ENCODE data around the gene ARL8B. TPM values are rescaled to one million over a fixed set of nuclear protein-coding genes. Genes with fewer than 3 reads are reported as not detected.
"Not testable (repeated sequence)": the region's sequence is repeated elsewhere in the genome, so short reads cannot be mapped to it uniquely, and the experiment has no call there.

ARL8B gene
- polyA plus RNA-seq (ENCODE audit: insufficient read length): 39.9 TPM

- peak; percentile 43 for DNase-seq (ENCODE audit: low read depth)
These were observed at the start of gene ARL8B for GRCh38 chr3:5122030-5122740. ARL8B (plus strand) TSS chr3:5122292; CDS start chr3:5122466, 174 bp downstream.

- no peak for DNase-seq (ENCODE audit: low read depth)
These were observed 48.6 kb upstream of the ARL8B start for GRCh38 chr3:5073374-5074085.

DNA sequence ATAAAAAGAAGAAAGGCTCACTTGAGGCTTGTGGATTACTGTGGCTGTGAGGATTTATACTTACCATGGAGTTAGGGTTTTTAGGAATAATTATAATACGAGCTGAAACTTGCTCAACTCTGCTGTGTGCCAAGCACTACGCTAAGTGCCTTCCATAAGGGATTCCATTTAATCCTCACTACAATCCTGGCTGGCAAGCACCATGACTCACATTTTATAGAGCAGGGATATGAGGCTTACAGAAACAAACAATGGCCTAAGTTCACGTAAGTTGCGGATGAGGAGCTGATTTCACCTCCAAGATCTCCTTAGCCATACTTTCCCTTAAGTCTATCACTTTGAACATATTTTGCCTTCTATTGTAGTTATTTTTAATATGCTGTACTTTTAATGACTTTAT is 43.9 kb upstream of the ARL8B start:
- no peak for DNase-seq (ENCODE audit: low read depth)

GRCh38 chr3:5079761-5080160 is 42.3 kb upstream of the ARL8B start:
- no peak for DNase-seq (ENCODE audit: low read depth)

GRCh38 chr3:5080779-5081550 is 41.1 kb upstream of the ARL8B start:
- no peak for DNase-seq (ENCODE audit: low read depth)

GRCh38 chr3:5081973-5082788 is 39.9 kb upstream of the ARL8B start:
- DNase-seq (ENCODE audit: low read depth): not testable (repeated sequence)

DNA sequence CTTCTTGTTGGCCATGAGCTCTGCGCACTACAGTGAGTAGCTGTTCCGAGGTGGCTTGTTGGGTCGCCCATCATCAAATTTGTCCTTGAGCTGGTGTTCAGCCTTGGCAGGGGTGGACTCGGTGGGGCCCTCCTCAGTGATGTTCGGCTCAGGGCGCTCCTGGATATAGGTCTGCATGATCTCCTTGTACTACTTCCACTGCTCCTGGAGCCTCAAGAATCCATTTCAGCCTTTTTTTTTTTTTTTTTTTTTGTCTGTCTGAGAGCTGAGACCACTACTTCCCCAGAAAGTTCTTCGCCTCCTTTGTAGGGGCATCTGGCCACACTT is 39.3 kb upstream of the ARL8B start:
- DNase-seq (ENCODE audit: low read depth): no peak

- no peak for DNase-seq (ENCODE audit: low read depth)
These were observed 37.9 kb upstream of the ARL8B start for GRCh38 chr3:5084224-5084623.

DNA sequence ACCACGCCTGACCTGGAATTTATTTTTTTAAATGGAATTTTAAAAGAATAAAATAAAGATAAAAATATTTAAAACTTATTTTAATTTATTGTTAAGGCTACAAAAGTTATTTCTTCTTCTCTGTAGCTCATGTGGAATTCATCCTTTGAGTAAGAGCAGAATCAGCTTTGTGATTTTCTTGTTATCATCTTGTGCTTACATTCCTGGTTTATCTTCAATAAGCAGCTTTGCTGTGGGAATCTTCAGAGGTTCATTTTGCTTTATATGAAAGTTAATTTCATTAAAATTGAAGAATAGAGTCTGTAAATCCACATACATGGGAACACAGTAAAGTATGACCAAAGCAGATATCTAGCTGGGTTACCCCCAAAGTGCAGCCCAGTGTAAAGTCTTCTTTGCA is 35.4 kb upstream of the ARL8B start:
- DNase-seq (ENCODE audit: low read depth): no peak

- no peak for DNase-seq (ENCODE audit: low read depth)
These were observed 34.9 kb upstream of the ARL8B start for GRCh38 chr3:5087209-5087608.

DNA sequence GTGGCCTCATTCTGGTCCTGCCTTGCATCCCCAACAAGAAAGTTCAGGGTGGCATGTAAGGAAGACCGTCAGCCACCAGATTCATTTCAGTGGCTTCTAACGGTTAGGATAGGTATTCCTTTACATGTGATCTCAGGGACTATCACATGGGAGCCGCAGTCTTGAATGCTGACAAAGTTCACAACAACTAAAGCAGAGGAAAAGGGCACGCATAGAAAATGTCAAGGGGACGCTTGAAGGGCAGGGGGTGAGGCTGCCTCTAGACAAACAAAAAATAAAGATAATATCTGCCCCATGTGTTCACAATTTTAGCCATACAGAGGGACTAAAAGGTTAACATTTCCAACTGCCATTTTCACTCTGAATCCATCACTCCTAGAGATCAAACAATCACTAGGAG is 31.9 kb upstream of the ARL8B start:
- DNase-seq (ENCODE audit: low read depth): no peak

DNA sequence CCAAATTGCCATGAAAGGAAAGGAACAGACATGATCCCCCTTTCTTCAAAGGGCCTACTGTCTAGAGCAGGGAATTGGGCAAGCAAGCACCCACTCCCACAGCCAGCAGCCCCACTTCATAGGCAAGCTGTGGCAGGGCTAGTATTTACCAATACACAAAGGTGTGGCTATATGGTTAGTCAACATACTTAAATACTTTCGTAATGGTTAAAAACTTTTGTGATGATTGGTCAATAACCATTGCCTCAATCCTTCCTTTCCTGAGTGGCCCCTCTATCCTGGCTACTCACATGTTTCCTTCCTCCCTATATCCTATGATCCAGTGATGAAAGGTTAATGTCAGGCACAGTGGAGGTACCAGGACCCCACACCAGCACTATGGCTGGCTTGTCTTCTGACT is 30.1 kb upstream of the ARL8B start:
- no peak for DNase-seq (ENCODE audit: low read depth)

DNA sequence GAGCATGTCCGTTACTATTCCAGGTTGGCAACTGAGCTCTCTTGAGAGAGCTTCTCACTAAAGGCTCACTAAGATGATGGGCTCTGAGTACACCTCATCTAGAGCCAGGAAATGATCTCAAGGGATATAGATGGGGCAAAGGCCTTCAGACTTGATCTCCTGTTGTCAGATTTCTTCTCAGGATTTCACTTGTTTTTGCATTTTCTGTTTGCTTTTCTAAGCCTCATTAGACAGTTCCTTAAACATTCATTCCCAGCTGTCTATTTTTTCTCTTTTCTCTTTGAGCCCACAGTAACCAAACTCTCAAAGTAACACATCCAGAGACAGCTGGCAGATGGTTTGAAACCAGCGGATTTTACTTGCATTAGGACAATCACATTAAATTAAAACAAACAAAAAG is 28.4 kb upstream of the ARL8B start:
- no peak for DNase-seq (ENCODE audit: low read depth)

DNA sequence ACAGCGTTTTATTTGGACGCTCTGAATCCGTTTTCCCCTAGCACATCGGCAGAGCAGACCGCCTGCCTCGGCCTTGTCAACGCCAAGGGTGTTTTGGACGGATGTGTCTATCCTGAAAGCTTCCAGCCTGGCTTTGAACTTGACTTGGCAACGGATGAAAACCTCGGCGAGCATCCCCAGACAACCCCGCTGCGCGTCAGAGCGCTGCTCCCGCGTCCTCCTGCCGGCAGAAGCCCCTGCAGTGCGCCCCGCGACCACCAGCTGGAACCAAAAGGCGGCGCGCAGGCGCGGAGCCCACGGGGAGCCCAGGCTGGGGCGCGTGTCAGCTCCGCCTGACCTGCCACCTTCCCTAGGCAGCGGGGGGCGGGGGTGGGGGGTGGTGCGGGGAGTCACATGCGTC is 26.2 kb upstream of the ARL8B start:
- DNase-seq (ENCODE audit: low read depth): peak; percentile 45

DNA sequence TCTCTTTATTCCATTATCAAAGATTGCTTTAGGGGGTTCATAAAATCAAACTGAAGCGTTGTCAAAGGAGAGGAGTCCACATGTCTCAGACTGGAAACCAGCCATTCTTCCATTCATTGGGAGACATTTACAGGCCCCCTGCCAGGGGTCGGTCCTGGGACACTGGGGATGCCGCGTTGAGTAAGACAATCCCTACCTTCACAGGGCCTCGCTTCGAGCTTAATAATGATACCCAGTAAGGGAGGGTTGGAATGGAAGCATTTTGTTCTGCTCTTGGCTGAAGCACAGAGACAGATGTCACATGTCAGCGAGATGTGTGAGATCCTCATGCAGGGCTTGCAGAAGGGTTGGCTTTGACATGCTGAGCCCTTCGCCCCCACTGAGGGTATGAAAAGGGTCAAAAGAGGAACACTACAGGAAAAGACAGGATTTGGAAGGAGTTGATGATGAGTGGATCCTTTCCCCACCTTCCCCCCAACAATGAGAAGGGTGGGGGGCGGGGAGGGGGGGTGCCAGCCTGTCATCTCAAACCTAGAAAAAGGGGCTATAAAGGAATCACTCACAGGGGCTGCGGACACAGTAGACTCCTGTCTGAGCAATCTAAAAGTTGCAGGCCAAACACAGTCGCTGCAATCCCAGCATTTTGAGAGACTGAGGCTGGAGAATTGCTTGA is 25.6 kb upstream of the ARL8B start:
- no peak for DNase-seq (ENCODE audit: low read depth)

GRCh38 chr3:5098346-5098745 is 23.7 kb upstream of the ARL8B start:
- no peak for DNase-seq (ENCODE audit: low read depth)

DNA sequence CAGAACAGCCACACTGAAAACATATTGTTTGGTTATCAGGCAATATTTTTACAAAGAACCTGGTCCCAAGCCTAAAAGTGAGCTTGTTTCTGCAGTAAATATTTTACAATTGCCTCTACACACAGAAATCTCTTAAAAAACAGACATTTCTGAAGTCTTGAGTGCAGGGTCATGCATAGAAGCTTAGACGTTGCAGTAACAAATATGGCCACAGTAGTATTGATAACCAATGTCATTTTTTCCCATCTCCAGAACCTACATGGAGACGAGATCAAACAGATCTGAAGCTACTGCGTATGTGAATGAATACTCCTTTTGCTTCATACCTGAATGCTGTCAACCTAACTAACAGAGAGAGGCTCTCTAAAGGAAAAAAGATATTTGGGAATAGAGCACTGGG is 19.6 kb upstream of the ARL8B start:
- no peak for DNase-seq (ENCODE audit: low read depth)

DNA sequence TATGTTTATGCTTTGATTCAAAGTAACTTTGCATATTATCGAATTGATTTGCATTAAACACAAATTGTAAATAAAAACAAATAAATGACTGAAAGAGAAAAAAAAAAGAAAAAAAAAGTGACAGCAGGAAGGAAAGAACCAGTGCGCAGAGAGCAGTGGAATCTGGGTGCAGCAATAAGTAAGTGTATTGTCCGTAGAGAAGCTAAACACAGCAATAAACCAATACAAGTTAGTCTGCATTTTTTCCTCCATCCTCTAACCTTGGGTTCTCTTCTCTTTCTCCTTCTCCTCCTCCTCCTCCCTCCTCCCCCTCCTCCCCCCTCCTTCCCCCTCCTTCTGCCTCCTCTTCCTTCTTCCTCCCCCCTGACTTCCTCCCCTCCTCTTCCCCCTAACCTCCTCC is 18.3 kb upstream of the ARL8B start:
- no peak for DNase-seq (ENCODE audit: low read depth)

GRCh38 chr3:5105050-5105449 is 17.0 kb upstream of the ARL8B start:
- DNase-seq (ENCODE audit: low read depth): no peak

DNA sequence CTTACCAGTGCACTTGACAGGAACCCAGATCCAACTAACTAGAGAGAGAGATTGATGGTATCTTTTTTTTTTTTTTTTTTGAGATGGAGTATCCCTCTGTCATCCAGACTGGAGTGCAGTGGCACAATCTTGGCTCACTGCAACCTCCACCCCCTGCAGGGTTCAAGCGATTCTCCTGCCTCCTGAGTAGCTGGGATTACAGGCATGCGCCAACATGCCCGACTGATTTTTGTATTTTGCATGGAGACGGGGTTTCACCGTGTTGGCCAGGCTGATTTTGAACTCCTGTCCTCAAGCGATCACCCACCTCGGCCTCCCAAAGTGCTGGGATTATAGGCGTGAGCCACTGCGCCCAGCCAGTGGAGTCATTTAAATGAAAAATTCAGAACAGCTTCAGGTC is 15.7 kb upstream of the ARL8B start:
- not testable (repeated sequence) for DNase-seq (ENCODE audit: low read depth)

- DNase-seq (ENCODE audit: low read depth): not testable (repeated sequence)
These were observed 15.2 kb upstream of the ARL8B start for GRCh38 chr3:5106933-5107334.

All from forelimb muscle (tissue), 1 donor.